NOMO-1 treated with DMSO at 0.1 percent for 48 hours (cell line): Measurements from ENCODE around the gene GALNT17.

Experiments used
- DNase-seq: peaks from one replicate; lab custom pipeline; 2025; ENCODE audit not compliant: unreplicated experiment; lab: John Stamatoyannopoulos, UW

The GALNT17 gene

GRCh38 chr7:71486856-71487628, 355.1 kb downstream of the GALNT17 start:
- DNase-seq, result no peak

DNA sequence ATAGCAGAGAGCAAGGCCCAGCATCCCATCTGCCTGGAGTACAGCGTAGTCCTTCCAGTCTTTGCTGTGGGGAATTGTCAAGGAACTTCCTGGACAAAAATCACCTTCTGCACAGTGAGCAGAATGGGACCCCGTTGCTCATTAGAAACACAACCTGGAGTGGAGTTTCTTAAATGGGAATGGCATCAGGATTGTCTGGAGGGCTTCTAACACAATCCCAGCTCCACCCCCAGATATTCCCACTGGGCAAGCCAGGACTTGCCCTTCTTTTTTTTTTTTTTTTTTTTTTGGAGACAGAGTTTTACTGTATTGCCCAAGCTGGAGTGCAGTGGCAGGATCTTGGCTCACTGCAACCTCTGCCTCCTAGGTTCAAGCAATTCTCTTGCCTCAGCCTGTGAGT, 356.4 kb downstream of the GALNT17 start:
- no peak for DNase-seq

DNA sequence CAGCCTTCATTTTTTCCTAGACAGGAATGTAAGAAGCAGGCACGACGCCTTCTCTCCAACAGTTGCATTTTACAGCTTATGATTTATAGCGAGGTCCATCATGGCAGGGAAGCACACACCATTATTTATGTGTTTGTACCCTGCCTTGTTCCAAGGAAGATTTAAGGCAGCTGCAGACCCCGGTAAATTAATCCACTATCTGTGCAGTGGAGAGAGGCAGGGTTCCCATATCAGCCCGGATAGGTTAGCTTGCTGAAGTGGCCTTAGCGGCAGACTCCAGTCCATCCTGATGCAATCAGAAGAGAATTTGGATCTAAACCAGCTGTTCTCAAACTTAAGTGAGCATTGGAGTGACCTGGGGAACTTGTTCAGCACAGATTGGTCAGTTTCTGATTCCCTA, 359.4 kb downstream of the GALNT17 start:
- no peak for DNase-seq

DNA sequence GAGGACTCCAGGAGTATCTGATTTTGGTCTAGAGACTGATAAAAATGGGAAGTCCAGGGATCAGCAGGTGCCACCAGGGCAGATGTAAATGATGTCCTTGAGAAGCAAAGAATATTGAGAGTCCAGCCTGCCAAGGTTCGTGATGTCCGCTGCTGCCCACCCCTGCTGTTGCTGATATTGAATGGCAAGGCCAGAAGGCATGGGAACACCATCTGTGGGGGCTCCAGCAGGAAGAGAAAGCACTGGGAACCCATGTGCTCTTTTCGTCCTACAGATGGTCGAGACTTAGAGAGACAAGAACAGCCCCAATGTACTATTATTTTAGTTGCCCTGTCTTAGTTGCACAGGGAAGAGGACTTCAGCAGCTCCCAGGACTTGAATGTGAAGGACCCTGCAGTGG, 363.9 kb downstream of the GALNT17 start:
- DNase-seq, result no peak

GRCh38 chr7:71497256-71497946, 365.5 kb downstream of the GALNT17 start:
- peak; percentile 36 for DNase-seq

- DNase-seq, result no peak
Observed at GRCh38 chr7:71498381-71498780, 366.4 kb downstream of the GALNT17 start.

- DNase-seq, result no peak
Observed at GRCh38 chr7:71504697-71505441, 372.9 kb downstream of the GALNT17 start.

DNA sequence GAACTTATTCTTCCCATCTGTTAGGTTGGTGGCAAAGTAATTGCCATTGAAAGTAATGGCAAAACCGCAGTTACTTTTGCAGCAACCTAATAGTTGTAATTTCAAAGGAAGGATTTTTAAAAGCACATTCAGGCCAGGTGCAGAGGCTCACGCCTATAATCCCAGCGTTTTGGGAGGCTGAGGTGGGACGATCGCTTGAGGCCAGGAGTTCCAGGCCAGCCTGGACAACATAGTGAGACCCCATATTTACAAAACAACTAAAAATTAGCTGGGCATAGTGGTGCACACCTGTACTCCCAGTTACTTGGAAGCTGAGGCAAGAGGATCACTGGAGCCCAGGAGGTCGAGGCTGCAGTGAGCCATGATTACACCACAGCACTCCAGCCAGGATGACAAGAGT, 374.9 kb downstream of the GALNT17 start:
- no peak for DNase-seq

DNA sequence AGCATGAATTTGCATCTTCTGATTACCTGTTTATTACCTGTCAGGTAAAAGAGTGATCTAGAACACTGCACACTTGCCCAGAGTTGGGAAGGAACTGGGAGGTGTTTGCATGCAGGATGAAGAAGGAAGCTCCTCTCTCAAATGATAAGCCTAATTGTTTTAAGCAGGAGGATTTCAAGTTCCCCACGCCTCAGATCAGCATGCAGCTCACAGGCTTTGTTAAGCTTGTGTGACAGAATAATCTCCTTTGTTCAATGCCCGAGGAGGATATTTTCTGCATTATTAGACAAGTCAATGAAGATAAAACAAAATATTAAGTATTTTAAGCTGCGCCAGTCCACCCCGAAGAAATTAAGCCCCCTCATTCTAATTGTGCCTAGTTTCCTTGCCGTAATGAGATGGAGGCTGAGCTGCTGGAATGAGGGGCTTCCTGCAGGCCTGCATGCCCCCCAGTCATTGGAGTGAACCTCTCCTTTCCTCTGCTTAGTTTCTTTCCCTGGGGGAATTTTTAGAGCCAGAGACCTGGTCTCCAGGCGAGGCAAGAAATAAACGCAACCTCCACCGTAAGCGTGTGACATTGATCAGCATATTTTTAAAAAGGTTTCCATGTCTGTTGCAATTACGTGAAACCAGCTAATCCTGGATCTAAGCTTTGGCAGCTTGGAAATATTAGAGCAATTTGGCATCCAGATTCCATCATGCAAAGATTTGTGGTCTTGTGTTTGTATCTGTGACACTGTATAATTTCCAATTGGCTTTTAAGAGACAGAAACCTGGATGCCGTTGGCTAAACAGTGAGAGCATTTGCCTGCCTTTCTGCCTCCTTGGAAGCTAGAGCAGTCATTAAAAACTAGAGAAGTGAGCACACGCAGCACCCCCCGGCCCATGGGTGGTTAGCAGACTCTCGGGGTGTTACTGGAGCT, 376.0 kb downstream of the GALNT17 start:
- DNase-seq, result no peak

- DNase-seq, result no peak
Observed at GRCh38 chr7:71509381-71509780, 377.4 kb downstream of the GALNT17 start.

DNA sequence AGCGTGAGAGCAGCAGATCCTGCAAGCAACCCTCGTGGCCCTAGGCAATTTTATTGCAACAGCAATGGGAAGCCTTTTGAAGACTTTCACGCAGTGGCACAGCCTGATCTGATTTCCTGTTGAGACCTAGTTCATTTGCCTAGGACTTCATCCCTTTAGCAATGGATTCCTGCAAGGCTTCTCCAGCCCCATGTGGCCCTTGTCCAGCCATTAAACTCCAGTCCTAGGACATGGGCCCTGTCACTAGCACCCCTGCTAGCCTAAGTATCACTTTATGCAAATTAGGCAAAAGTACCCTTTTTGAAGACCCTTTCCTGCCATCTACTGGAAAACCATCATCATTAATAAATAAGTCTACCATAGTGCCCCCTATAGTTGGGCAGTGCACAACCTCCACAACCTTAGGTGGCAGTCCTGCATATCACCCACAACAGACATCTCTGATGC, 379.4 kb downstream of the GALNT17 start:
- DNase-seq, result no peak

GRCh38 chr7:71517940-71518699, 386.2 kb downstream of the GALNT17 start:
- no peak for DNase-seq

DNA sequence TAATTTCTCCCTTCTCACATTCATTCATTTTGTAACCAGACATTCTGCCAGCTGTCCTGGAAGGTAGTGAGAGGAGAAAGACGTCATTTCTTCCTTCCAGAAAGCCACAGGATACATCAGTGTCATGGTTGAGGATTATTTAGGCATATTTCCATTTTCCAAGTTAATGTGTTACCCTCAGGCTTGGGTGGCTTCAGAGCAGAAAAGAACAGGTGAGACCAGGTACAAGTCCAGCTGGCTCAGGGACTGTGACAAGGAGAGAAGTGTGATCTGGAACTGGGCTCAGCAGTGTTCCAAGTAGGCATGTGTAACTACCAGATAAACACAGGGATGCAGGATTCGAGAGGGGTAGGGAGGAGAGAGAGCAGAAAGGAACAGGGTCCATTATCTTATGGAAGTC, 386.9 kb downstream of the GALNT17 start:
- DNase-seq, result no peak

DNA sequence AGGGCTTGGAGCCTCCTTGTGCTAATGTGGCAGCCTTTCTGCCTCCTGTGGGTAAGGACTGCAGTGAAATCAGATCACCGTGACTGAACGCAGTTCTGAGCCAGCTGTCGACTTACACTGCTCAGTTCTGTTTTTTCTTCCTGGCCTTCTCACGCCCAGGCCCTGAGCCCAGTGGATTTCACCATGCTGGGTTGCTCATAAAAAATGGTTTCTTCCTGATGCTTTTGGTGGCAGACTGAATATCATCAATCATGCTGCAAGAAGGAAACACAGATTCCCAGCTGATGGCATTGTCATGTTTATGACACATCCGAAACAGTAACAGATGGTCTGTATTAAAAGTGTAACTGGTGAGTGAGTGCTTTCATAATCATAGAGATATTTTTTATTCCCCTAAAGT, 389.6 kb downstream of the GALNT17 start:
- DNase-seq, result no peak

- no peak for DNase-seq
Observed at GRCh38 chr7:71526106-71526505, 394.2 kb downstream of the GALNT17 start.

- no peak for DNase-seq
Observed at GRCh38 chr7:71527213-71527612, 395.3 kb downstream of the GALNT17 start.

- DNase-seq, result no peak
Observed at GRCh38 chr7:71535616-71536015, 403.7 kb downstream of the GALNT17 start.

GRCh38 chr7:71538210-71538609, 406.3 kb downstream of the GALNT17 start:
- no peak for DNase-seq

DNA sequence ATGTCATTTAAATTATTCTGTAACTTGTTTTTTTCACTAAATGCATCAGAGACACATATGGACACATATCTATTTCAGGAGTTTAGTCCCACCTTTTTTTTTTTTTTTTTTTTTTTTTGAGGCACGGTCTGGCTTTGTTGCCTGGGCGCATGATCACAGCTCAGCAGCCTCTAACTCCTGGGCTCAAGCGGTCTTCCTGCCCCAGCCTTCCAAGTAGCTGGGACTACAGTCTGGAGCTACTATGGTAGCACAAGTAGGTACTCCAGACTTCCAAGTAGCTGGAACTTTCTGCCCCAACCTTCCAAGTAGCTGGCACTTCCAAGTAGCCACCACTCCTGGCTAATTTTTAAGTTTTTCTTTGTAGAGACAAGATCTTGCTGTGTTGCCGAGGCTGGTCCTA, 407.7 kb downstream of the GALNT17 start:
- no peak for DNase-seq

- no peak for DNase-seq
Observed at GRCh38 chr7:71541707-71542353, 409.9 kb downstream of the GALNT17 start.
